K562 (cell line): ENCODE results near the gene ACER1. TPM values are rescaled to one million over a fixed set of nuclear protein-coding genes. Genes with fewer than 3 reads are reported as not detected.

ENCODE experiments used
- ATF7 ChIP-seq: fragments of 450-650 bp; IDR thresholded peaks from 2 replicates; pipeline ENCODE4 v1.7.1; 2014; ENCODE audit warnings: mild to moderate bottlenecking, moderate library complexity
- BACH1 ChIP-seq: fragments of 200-800 bp; sonication (Bioruptor generic); IDR thresholded peaks from 2 replicates; pipeline ENCODE4 v1.6.1; 2016; ENCODE audit warnings: missing genetic modification characterization, missing compliant biosample characterization
- CREB1 ChIP-seq, 2 experiments: sonication (generic) in 1 of 2; formaldehyde crosslinking in 1 of 2; IDR thresholded peaks; 2 replicates each; pipeline versions ENCODE4 v1.6.1 to v1.8.0; 2012 to 2022; ENCODE audit warnings: inconsistent platforms in 1 of 2, mild to moderate bottlenecking in 1 of 2, missing genetic modification reagents in 1 of 2, moderate library complexity in 1 of 2
- FIP1L1 ChIP-seq: fragments of 200-400 bp; formaldehyde crosslinking; IDR thresholded peaks from 2 replicates; pipeline ENCODE4 v1.6.1; 2018; ENCODE audit warnings: mild to moderate bottlenecking, low read depth, low read length; ENCODE audit not compliant: poor library complexity, severe bottlenecking
- FOXA3 ChIP-seq, 2 experiments: fragments of 450-650 bp in 1 of 2; sonication (generic) in 1 of 2; formaldehyde crosslinking; IDR thresholded peaks in 1 of 2; conservative IDR thresholded peaks in 1 of 2; 2 replicates each; pipeline versions ENCODE4 v1.4.0 to v1.8.0; 2020 to 2022; ENCODE audit warnings: mild to moderate bottlenecking in 2 of 2, missing genetic modification reagents in 1 of 2
- HOXB6 ChIP-seq: fragments of 250-450 bp; sonication (Bioruptor Pico); IDR thresholded peaks from 2 replicates; pipeline ENCODE4 v1.5.1; 2022; ENCODE audit warnings: mild to moderate bottlenecking, borderline replicate concordance
- NCOA6 ChIP-seq: fragments of 450-650 bp; IDR thresholded peaks from 2 replicates; pipeline ENCODE4 v1.6.1; 2017; ENCODE audit warnings: mild to moderate bottlenecking
- NFXL1 ChIP-seq: fragments of 450-650 bp; formaldehyde crosslinking; IDR thresholded peaks from 2 replicates; pipeline ENCODE4 v1.4.0; 2021; ENCODE audit warnings: mild to moderate bottlenecking
- RBM34 ChIP-seq: fragments of 200-400 bp; formaldehyde crosslinking; IDR thresholded peaks from 2 replicates; pipeline ENCODE4 v1.6.1; 2018; ENCODE audit warnings: low read length, borderline replicate concordance; ENCODE audit not compliant: insufficient read depth
- TAF9B ChIP-seq: fragments of 450-650 bp; IDR thresholded peaks from 2 replicates; pipeline ENCODE4 v1.6.1; 2018; ENCODE audit warnings: mild to moderate bottlenecking; ENCODE audit not compliant: partially characterized antibody
- TEAD4 ChIP-seq, 2 experiments: sonication (generic) in 1 of 2; formaldehyde crosslinking in 1 of 2; IDR thresholded peaks; 2 replicates each; pipeline versions ENCODE4 v1.6.1 to v1.8.0; 2012 to 2022; ENCODE audit warnings: borderline replicate concordance in 1 of 2, inconsistent platforms in 1 of 2, low read length in 1 of 2, mild to moderate bottlenecking in 1 of 2, missing genetic modification reagents in 1 of 2
- USF1 ChIP-seq: sonication (generic); formaldehyde crosslinking; IDR thresholded peaks from 2 replicates; pipeline ENCODE4 v1.9.0; 2022; ENCODE audit warnings: mild to moderate bottlenecking, missing genetic modification reagents
- ZBTB1 ChIP-seq: sonication (generic); formaldehyde crosslinking; IDR thresholded peaks from 2 replicates; pipeline ENCODE4 v1.8.1; 2023; ENCODE audit warnings: missing genetic modification reagents, low read depth, mild to moderate bottlenecking, borderline replicate concordance
- ZNF668 ChIP-seq: fragments of 250-450 bp; sonication (Bioruptor Pico); IDR thresholded peaks from 2 replicates; pipeline ENCODE4 v1.8.0; 2022; ENCODE audit warnings: mild to moderate bottlenecking, inconsistent platforms
- ZNF780A ChIP-seq: fragments of 250-450 bp; sonication (Bioruptor Pico); IDR thresholded peaks from 2 replicates; pipeline ENCODE4 v1.5.0; 2021; ENCODE audit warnings: mild to moderate bottlenecking
- polyA plus RNA-seq, 8 experiments: library from polyadenylated mRNA; depleted of rRNA in 4 of 8; stranded (reverse) in 5 of 8; unstranded in 3 of 8; fragments of >200 nt; fragmentation: Nextera tagmentation in 2 of 8; fragmentation: Illumina TruSeq in 1 of 8; extraction: Ambion mirVana in 2 of 8; extraction: Trizol in 1 of 8; gene quantifications; 2 replicates each; pipeline versions ENCODE4 v1.2.1 to v1.2.3, GENCODE V29; 2011 to 2014; ENCODE audit warnings: inconsistent platforms in 1 of 8, missing spikeins in 1 of 8
- total RNA-seq, 7 experiments: library from RNA; depleted of rRNA in 6 of 7; stranded (reverse); fragments of >200 nt in 6 of 7; fragmentation: Illumina TruSeq in 2 of 7; extraction: Trizol in 2 of 7; gene quantifications; 2 replicates each; pipeline versions ENCODE4 v1.2.1 to v1.2.3, GENCODE V29; 2011 to 2021; ENCODE audit warnings: low replicate concordance in 1 of 7
- TF ChIP-seq, protein P1 (sequence below): fragments of 450-650 bp; IDR thresholded peaks from 2 replicates; pipeline ENCODE4 v1.6.1; 2017; ENCODE audit warnings: mild to moderate bottlenecking, moderate library complexity
- TF ChIP-seq, protein P2 (sequence below), 2 experiments: fragments of 450-650 bp; IDR thresholded peaks; 2 replicates each; pipeline ENCODE4 v1.6.1; 2016; ENCODE audit warnings: mild to moderate bottlenecking in 2 of 2, borderline replicate concordance in 1 of 2, low read depth in 1 of 2, moderate library complexity in 1 of 2

ACER1 gene
- total and polyA plus RNA-seq, 9 of the 15 experiments (the other 6 are each of a cell fraction or from before 2014, with no cell fraction given) = not detected

DNA sequence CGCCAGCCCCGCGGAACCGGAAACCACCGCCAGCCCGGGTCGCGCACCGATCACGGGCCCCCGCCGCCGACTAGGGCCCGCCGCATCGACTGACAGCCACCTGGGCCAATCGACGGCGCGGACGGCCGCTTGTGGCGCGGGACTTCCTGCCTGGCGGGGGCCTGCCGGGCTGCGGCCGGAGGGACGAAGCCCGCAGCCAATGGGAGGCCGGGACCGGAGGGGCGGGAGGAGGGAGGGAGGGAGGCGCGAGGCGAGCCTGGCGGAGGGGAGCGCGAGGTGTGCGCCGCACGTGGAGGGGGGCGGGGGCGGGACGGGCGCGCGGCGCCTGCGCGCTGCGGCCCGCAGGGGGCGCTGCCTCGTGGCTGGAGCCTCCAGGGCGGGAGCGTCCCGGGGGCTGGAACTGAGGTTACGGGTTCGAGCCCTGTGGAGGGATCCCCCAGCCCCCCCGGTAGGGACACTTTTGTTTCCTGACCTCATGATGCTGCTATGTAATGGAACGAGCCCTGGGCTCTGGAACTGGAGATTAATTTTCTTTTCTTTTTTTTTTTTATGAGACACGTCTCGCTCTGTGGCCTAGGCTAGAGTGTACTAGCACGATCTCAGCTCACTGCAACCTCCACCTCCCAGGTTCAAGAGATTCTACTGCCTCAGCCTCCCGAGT is 53.4 kb downstream of the ACER1 start, which contains the start of gene MLLT1 (continued):
- TF ChIP-seq ZBTB1 (CRISPR knock-in tag) (peak; percentile 88; the same call in 1 of the 2 replicates), USF1 (CRISPR knock-in tag) (peak; percentile 69), ATF7 (0 out of 2 replicates have a peak, but pooled peaks have one; percentile 11), ZNF780A (CRISPR knock-in tag) (no peak), CREB1 (IDR thresholded peaks at IDR 0.05) (peak; percentile 74), CREB1 (CRISPR knock-in tag; IDR thresholded peaks at IDR 0.05) (peak; percentile 78), BACH1 (tag) (no peak), ZNF668 (CRISPR knock-in tag) (no peak), FOXA3 (CRISPR knock-in tag; conservative IDR thresholded peaks at IDR 0.05 in 1 of 2, IDR thresholded peaks at IDR 0.05 in 1 of 2) (no peak), NCOA6 (no peak), RBM34 (no peak), TEAD4 (IDR thresholded peaks at IDR 0.05; ENCODE audit: low read length) (0 out of 2 replicates have a peak, but pooled peaks have one; percentile 16), TEAD4 (CRISPR knock-in tag; IDR thresholded peaks at IDR 0.05; ENCODE audit: borderline replicate concordance) (no peak), TAF9B (no peak), HOXB6 (CRISPR knock-in tag) (no peak), FIP1L1 (no peak), NFXL1 (CRISPR knock-in tag) (no peak)
- TF ChIP-seq, protein P1, sequence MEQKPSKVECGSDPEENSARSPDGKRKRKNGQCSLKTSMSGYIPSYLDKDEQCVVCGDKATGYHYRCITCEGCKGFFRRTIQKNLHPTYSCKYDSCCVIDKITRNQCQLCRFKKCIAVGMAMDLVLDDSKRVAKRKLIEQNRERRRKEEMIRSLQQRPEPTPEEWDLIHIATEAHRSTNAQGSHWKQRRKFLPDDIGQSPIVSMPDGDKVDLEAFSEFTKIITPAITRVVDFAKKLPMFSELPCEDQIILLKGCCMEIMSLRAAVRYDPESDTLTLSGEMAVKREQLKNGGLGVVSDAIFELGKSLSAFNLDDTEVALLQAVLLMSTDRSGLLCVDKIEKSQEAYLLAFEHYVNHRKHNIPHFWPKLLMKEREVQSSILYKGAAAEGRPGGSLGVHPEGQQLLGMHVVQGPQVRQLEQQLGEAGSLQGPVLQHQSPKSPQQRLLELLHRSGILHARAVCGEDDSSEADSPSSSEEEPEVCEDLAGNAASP = no peak
- TF ChIP-seq, protein P2, sequence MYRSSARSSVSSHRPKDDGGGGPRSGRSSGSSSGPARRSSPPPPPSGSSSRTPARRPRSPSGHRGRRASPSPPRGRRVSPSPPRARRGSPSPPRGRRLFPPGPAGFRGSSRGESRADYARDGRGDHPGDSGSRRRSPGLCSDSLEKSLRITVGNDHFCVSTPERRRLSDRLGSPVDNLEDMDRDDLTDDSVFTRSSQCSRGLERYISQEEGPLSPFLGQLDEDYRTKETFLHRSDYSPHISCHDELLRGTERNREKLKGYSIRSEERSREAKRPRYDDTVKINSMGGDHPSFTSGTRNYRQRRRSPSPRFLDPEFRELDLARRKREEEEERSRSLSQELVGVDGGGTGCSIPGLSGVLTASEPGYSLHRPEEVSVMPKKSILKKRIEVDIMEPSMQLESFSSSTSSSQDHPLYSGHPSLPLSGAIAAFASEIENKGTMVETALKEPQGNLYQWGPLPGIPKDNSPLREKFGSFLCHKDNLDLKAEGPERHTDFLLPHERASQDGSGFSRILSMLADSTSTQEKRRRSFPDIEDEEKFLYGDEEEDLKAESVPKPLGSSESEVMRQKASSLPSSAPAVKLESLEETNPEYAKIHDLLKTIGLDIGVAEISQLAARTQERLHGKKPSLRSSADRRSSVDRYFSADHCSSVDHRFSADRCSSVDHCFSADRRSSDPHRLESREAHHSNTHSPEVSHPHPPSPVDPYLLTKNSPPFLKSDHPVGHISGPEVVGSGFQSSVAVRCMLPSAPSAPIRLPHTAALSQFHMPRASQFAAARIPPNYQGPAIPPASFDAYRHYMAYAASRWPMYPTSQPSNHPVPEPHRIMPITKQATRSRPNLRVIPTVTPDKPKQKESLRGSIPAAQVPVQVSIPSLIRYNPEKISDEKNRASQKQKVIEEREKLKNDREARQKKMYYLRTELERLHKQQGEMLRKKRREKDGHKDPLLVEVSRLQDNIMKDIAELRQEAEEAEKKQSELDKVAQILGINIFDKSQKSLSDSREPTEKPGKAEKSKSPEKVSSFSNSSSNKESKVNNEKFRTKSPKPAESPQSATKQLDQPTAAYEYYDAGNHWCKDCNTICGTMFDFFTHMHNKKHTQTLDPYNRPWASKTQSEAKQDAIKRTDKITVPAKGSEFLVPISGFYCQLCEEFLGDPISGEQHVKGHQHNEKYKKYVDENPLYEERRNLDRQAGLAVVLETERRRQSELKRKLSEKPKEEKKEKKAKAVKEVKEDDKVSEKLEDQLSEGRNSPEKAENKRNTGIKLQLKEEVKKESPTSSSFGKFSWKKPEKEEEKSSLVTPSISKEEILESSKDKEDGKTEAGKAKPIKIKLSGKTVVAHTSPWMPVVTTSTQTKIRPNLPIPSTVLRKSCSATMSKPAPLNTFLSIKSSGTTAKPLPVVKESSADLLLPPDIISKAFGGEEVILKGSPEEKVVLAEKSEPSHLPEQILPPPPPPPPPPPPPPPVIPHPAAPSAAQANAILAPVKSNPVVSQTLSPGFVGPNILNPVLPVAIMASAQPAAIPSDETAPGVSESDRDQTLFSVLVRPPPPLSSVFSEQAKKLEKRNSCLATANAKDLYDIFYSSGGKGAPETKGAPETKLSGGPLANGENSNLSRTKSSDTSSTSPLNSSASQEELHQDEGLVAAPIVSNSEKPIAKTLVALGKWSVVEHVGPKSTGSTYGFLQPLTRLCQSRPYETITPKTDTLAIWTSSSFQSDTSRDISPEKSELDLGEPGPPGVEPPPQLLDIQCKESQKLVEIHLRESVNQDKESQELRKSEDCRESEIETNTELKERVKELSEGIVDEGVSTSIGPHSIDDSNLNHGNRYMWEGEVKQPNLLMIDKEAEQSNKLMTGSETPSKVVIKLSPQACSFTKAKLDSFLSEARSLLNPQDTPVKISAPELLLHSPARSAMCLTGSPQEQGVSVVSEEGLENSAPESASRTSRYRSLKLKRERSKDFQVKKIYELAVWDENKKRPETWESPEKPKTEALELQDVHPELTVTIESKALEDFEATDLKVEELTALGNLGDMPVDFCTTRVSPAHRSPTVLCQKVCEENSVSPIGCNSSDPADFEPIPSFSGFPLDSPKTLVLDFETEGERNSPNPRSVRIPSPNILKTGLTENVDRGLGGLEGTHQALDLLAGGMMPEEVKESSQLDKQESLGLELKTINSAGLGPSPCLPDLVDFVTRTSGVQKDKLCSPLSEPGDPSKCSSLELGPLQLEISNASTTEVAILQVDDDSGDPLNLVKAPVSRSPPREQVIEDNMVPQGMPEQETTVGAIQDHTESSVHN (IDR thresholded peaks at IDR 0.05; ENCODE audit: borderline replicate concordance in 1 of 2, low read depth in 1 of 2) = no peak
